GM23248 (cell line): ENCODE data around the gene FAM163B. TPM values are rescaled to one million over a fixed set of nuclear protein-coding genes. Genes with fewer than 3 reads are reported as not detected.

Experiments
- DNase-seq: peaks from one replicate; pipeline ENCODE4 v3.0.0-alpha.2; 2015
- H2AFZ ChIP-seq: fragments of 200-600 bp; sonication (generic); 2 replicates; pipeline ENCODE4 v1.6.1; 2016; ENCODE audit warnings: antibody characterized with exemption
- H3F3A ChIP-seq: fragments of 200-600 bp; sonication (generic); 2 replicates; pipeline ENCODE4 v1.6.1; 2016; ENCODE audit warnings: mild to moderate bottlenecking, antibody characterized with exemption, mixed run types; ENCODE audit not compliant: insufficient read depth
- H3K27ac ChIP-seq: fragments of 200-600 bp; sonication (generic); 2 replicates; pipeline ENCODE4 v1.5.1; 2016; ENCODE audit warnings: mild to moderate bottlenecking
- H3K27me3 ChIP-seq: fragments of 200-600 bp; sonication (generic); replicated peaks from 2 replicates; pipeline ENCODE4 v1.6.1; 2016; ENCODE audit warnings: mild to moderate bottlenecking; ENCODE audit not compliant: insufficient read depth
- H3K36me3 ChIP-seq: fragments of 200-600 bp; sonication (generic); 2 replicates; pipeline ENCODE4 v1.6.1; 2016; ENCODE audit warnings: low read depth, mild to moderate bottlenecking
- H3K4me1 ChIP-seq: fragments of 200-600 bp; sonication (generic); 2 replicates; pipeline ENCODE4 v1.6.1; 2016; ENCODE audit warnings: mild to moderate bottlenecking; ENCODE audit not compliant: insufficient read depth
- H3K4me2 ChIP-seq: fragments of 200-600 bp; sonication (generic); one replicate; pipeline ENCODE4 v1.6.1; 2016; ENCODE audit warnings: mild to moderate bottlenecking; ENCODE audit not compliant: unreplicated experiment
- H3K4me3 ChIP-seq: fragments of 200-600 bp; sonication (generic); 2 replicates; pipeline ENCODE4 v1.5.1; 2016; ENCODE audit warnings: mild to moderate bottlenecking
- H3K79me2 ChIP-seq: fragments of 200-600 bp; sonication (generic); 2 replicates; pipeline ENCODE4 v1.6.1; 2016; ENCODE audit warnings: mild to moderate bottlenecking; ENCODE audit not compliant: insufficient read depth
- H3K9ac ChIP-seq: fragments of 200-600 bp; sonication (generic); 2 replicates; pipeline ENCODE4 v1.6.1; 2016; ENCODE audit warnings: mild to moderate bottlenecking
- H3K9me2 ChIP-seq: fragments of 200-600 bp; sonication (generic); 2 replicates; pipeline ENCODE4 v1.6.1; 2016; ENCODE audit warnings: mixed run types, mild to moderate bottlenecking, moderate library complexity; ENCODE audit not compliant: insufficient read depth
- H3K9me3 ChIP-seq: fragments of 200-600 bp; sonication (generic); one replicate; pipeline ENCODE4 v1.6.1; 2017; ENCODE audit warnings: low read depth
- H4K20me1 ChIP-seq: fragments of 200-600 bp; sonication (generic); 2 replicates; pipeline ENCODE4 v1.6.0; 2016; ENCODE audit not compliant: insufficient read depth
- EZH2 ChIP-seq: fragments of 200-600 bp; sonication (generic); IDR thresholded peaks from 2 replicates; pipeline ENCODE4 v1.6.1; 2018; ENCODE audit warnings: antibody characterized with exemption, mild to moderate bottlenecking; ENCODE audit not compliant: insufficient read depth, poor library complexity, severe bottlenecking
- EZH2phosphoT487 ChIP-seq: fragments of 200-600 bp; sonication (generic); IDR thresholded peaks from 2 replicates; pipeline ENCODE4 v1.6.1; 2018; ENCODE audit warnings: antibody characterized with exemption, moderate library complexity, mild to moderate bottlenecking, low read depth; ENCODE audit not compliant: insufficient read depth
- WGBS, 2 experiments: methylation state at CpG; one replicate each; pipeline ENCODE4 v1.1.6; 2015 to 2017; ENCODE audit warnings: low lambda C conversion rate in 2 of 2, low coverage in 1 of 2; ENCODE audit errors: missing lambda C conversion rate in 2 of 2; 5-methylcytosine and 5-hydroxymethylcytosine counted together
- in situ Hi-C: fragments of 300-500 bp; cut with MboI; formaldehyde crosslinking; loops from 2 replicates; pipeline ENCODE4 v1.15.0; 2020
- polyA plus RNA-seq: library from polyadenylated mRNA; unstranded; fragments of >200 nt; fragmentation: Nextera tagmentation; extraction: Ambion mirVana; gene quantifications from 2 replicates; pipeline ENCODE4 v1.2.1, GENCODE V29; 2016
- total RNA-seq: library from RNA; depleted of rRNA; stranded (reverse); fragments of >200 nt; shearing (Covaris generic); gene quantifications from 2 replicates; pipeline ENCODE4 v1.2.3, GENCODE V29; 2014

The FAM163B gene
- total and polyA plus RNA-seq, 2 experiments from 2014 or later, result not detected

DNA sequence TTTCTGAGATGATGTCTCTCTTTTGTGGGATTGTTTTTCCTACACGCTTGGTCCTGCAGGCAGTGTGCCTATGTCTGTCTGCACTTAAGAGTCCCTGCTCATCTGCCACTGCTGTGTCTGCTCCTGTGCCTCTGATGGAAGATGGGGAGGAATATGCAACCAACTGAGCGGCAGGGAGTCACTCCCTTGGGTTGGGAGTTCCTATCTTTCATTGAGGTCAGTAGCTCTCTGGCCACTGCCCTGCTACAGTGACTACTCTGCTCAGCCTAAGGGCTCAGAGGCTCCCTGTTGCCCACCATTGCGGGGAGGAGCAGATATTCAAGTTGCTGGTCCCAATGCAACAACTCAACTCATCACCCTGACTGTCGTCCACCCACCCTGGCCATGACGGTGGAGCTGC is 13.4 kb upstream of the FAM163B start:
- no peaks in the 10 kb centered on the region for H3K4me1 ChIP-seq
- H3K36me3 ChIP-seq, result no peaks in the 10 kb centered on the region
- no peak overlapping the region for H3K9ac ChIP-seq
- H3K79me2 ChIP-seq, result no peaks in the 10 kb centered on the region
- 44 to 48% methylated on average over 5 of the region's 5 CpGs for WGBS, 2 experiments
- no peak overlapping the region for H3K4me3 ChIP-seq
- no peak overlapping the region for H2AFZ ChIP-seq
- in situ Hi-C loops, result no loop called here
- DNase-seq, result no peak
- H3K27ac ChIP-seq, result no peak overlapping the region
- H3K9me3 ChIP-seq, result no peaks in the 10 kb centered on the region
- H3K27me3 ChIP-seq, result peaks cover 50% of the 10 kb centered on the region
- H3K9me2 ChIP-seq, result no peaks in the 10 kb centered on the region
- no peaks in the 10 kb centered on the region for H3F3A ChIP-seq
- TF ChIP-seq EZH2, result no peak
- no peak for TF ChIP-seq EZH2phosphoT487
- H3K4me2 ChIP-seq, result no peak overlapping the region
- H4K20me1 ChIP-seq, result no peaks in the 10 kb centered on the region

DNA sequence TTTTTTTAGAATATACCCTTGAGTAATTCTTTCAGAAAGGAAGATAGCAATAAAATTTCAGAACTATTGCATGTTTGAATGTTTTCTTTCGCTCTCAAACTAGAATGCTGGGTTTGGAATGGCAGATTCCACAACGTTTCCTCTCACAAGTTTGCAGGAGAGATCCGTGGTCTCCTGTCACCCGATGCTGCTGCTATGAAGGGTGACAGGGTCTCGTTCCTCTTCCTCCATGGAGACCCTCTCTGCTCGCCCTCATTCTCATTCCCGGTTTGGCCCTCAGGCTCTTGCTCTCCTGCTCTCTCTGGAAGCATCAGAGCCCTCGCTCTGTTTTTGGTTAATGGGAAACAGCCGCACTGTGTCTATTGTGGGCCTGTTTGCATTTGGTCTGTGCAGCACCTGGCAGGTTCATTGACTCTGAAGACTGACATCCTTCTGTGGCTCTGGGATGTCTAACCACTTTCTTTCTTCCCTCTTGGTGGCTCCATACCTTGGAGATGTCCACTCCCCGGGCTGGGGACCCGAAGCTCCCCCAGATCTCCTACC is 12.6 kb upstream of the FAM163B start:
- Histone ChIP-seq H3K9me2 (no peaks in the 10 kb centered on the region), H3K4me3 (no peak overlapping the region), H3K4me2 (no peak overlapping the region), H2AFZ (no peak overlapping the region), H3K79me2 (no peaks in the 10 kb centered on the region), H3K9ac (no peak overlapping the region), H4K20me1 (no peaks in the 10 kb centered on the region), H3K9me3 (no peaks in the 10 kb centered on the region), H3F3A (no peaks in the 10 kb centered on the region), H3K36me3 (no peaks in the 10 kb centered on the region), H3K4me1 (no peaks in the 10 kb centered on the region), H3K27me3 (peaks cover 50% of the 10 kb centered on the region), H3K27ac (no peak overlapping the region)
- no peak for DNase-seq
- WGBS, 2 experiments, result 15 to 21% methylated on average over 11 of the region's 11 CpGs
- TF ChIP-seq EZH2phosphoT487 (no peak), EZH2 (no peak)
- in situ Hi-C loops, result no loop called here

DNA sequence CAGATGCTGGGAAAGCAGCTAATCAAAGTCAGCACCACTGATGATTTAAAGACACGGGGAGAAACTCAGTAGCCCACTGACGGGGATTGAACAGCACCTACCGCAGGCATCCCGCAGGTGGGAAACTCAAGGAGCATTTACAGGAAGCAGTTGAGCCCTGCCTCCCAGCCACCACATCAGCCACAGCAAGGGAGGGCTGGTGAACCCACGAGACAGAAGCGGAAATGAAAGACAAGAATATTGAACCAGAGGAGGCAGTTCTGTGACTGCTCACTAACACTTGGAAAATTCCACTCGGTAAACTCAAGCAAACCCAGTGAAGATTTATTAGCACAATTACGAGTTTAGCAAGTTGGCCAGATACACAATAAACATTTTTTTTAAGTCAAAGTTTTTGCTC is 10.6 kb upstream of the FAM163B start:
- DNase-seq, result no peak
- Histone ChIP-seq H4K20me1 (no peaks in the 10 kb centered on the region), H3K9me3 (no peaks in the 10 kb centered on the region), H3K4me1 (no peaks in the 10 kb centered on the region), H3K4me3 (no peak overlapping the region), H3K79me2 (no peaks in the 10 kb centered on the region), H3K27ac (no peak overlapping the region), H2AFZ (no peak overlapping the region), H3K9ac (no peak overlapping the region), H3F3A (no peaks in the 10 kb centered on the region), H3K36me3 (no peaks in the 10 kb centered on the region), H3K27me3 (peaks cover 54% of the 10 kb centered on the region), H3K4me2 (no peak overlapping the region), H3K9me2 (no peaks in the 10 kb centered on the region)
- TF ChIP-seq EZH2phosphoT487, result no peak
- TF ChIP-seq EZH2, result no peak
- in situ Hi-C loops, result no loop called here
- WGBS, 2 experiments, result 0 to 1% methylated on average over 8 of the region's 8 CpGs

DNA sequence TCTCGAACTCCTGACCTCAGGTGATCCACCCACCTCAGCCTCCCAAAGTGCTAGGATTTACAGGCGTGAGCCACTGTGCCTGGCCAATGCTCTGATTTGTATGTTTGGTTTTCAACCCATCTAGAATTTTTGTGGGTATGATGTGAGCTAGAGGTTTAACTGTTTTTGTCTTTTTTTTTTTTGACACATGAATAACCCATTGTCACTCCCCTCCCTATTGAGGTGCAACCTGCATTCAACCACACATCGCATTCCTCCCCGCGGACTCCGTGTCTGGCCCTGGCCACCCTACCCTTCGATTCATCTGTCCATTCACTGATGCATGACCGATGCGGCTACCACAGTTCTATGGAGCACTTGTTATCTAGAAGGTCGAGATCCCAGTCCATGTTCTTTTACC is 9.5 kb upstream of the FAM163B start:
- Histone ChIP-seq H3K4me2 (no peak overlapping the region), H3F3A (no peaks in the 10 kb centered on the region), H3K36me3 (no peaks in the 10 kb centered on the region), H3K27me3 (peaks cover 63% of the 10 kb centered on the region), H3K9ac (no peak overlapping the region), H3K27ac (no peak overlapping the region), H4K20me1 (no peaks in the 10 kb centered on the region), H3K4me1 (no peaks in the 10 kb centered on the region), H3K4me3 (no peak overlapping the region), H3K9me3 (no peaks in the 10 kb centered on the region), H3K9me2 (no peaks in the 10 kb centered on the region), H3K79me2 (no peaks in the 10 kb centered on the region), H2AFZ (no peak overlapping the region)
- in situ Hi-C loops, result no loop called here
- TF ChIP-seq EZH2phosphoT487, result no peak
- TF ChIP-seq EZH2, result no peak
- 48 to 59% methylated on average over 10 of the region's 10 CpGs for WGBS, 2 experiments
- DNase-seq, result no peak
